Testis (tissue), 3 donors: Measurements from ENCODE around the gene LORICRIN. TPM values are rescaled to one million over a fixed set of nuclear protein-coding genes. Genes with fewer than 3 reads are reported as not detected.
A peak's percentile ranks its signal among the peaks of the same experiment; 100 is the strongest.

ENCODE experiments used
- DNase-seq: peaks from one replicate; pipeline ENCODE4 v3.0.0-alpha.2; 2019
- H3K27ac ChIP-seq, 2 donors: fragments of 200-600 bp; sonication (generic); one replicate each; pipeline ENCODE4 v1.5.1; 2019
- H3K27me3 ChIP-seq: fragments of 200-600 bp; sonication (generic); one replicate; pipeline ENCODE4 v1.5.1; 2019
- H3K36me3 ChIP-seq: fragments of 200-600 bp; sonication (generic); one replicate; pipeline ENCODE4 v1.5.1; 2017; ENCODE audit warnings: low read depth; ENCODE audit errors: missing control alignments
- H3K4me1 ChIP-seq: fragments of 200-600 bp; sonication (generic); one replicate; pipeline ENCODE4 v1.5.1; 2019
- H3K4me3 ChIP-seq, 2 donors: fragments of 200-600 bp; sonication (generic); one replicate each; pipeline ENCODE4 v1.5.1; 2017 to 2019
- H3K9me3 ChIP-seq: fragments of 200-600 bp; sonication (generic); one replicate; pipeline ENCODE4 v1.5.1; 2017
- POLR2A ChIP-seq: fragments of 450-650 bp; IDR thresholded peaks from one replicate; pipeline ENCODE4 v1.6.1; 2017; ENCODE audit warnings: antibody characterized with exemption, mild to moderate bottlenecking, moderate library complexity
- WGBS, 2 donors: methylation state at CpG; one replicate each; pipeline ENCODE4 v1.1.5; 2018; 5-methylcytosine and 5-hydroxymethylcytosine counted together
- intact Hi-C: fragments of 100-400 bp; cut with DNase I; formaldehyde crosslinking; loops from one replicate; pipeline ENCODE4 v1.15.1; 2023; ENCODE audit warnings: low total_unique reads
- polyA plus RNA-seq: library from polyadenylated mRNA; stranded (reverse); fragments of 350-450 nt; fragmentation: Illumina TruSeq; extraction: RNeasy Lipid Tissue Mini Kit (QIAGEN cat#74804); gene quantifications from one replicate; pipeline ENCODE4 v1.2.3, GENCODE V29; 2014; ENCODE audit warnings: low read depth, low replicate concordance; ENCODE audit not compliant: insufficient read depth
- total RNA-seq, 2 donors: library from RNA; depleted of rRNA; stranded (reverse); fragments of >200 nt; gene quantifications; one replicate each; pipeline ENCODE4 v1.2.3, GENCODE V29; 2016
- TF ChIP-seq, protein P1 (sequence below), 3 experiments: fragments of 450-650 bp in 2 of 3; fragments of 200-600 bp in 1 of 3; sonication (generic) in 1 of 3; IDR thresholded peaks; one replicate each; pipeline ENCODE4 v1.5.1; 2016 to 2019; ENCODE audit warnings: antibody characterized with exemption in 3 of 3, mild to moderate bottlenecking in 2 of 3, moderate library complexity in 1 of 3

LORICRIN gene
- total and polyA plus RNA-seq, 3 donors from 2014 or later = 0.25 to 0.31 TPM; not detected in 1

DNA sequence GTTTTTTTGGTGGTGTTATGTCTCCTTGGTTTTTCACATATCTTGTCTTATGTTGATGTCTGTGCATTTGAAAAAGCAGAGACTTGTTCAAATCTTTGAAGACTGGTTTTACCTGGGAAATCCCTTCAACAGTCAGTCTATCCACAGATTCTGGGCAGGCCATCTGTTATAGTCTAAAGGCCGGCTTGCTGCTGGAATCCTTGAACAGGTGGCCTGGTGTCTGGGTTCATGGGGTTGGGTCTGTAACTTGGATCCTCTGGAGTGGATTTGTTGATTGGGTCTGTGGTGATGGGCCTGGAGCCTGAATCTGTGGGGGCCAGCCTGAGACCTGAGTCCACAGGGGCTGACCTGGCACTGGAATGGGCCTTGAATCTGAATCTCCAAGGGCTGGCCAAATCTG lies 12.2 kb downstream of the LORICRIN start:
- no peak for DNase-seq
- no peak for TF ChIP-seq POLR2A
- TF ChIP-seq, protein P1, sequence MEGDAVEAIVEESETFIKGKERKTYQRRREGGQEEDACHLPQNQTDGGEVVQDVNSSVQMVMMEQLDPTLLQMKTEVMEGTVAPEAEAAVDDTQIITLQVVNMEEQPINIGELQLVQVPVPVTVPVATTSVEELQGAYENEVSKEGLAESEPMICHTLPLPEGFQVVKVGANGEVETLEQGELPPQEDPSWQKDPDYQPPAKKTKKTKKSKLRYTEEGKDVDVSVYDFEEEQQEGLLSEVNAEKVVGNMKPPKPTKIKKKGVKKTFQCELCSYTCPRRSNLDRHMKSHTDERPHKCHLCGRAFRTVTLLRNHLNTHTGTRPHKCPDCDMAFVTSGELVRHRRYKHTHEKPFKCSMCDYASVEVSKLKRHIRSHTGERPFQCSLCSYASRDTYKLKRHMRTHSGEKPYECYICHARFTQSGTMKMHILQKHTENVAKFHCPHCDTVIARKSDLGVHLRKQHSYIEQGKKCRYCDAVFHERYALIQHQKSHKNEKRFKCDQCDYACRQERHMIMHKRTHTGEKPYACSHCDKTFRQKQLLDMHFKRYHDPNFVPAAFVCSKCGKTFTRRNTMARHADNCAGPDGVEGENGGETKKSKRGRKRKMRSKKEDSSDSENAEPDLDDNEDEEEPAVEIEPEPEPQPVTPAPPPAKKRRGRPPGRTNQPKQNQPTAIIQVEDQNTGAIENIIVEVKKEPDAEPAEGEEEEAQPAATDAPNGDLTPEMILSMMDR (IDR thresholded peaks at IDR 0.05) = no peak
- 88 to 100% methylated on average over 1 of the region's 1 CpG for WGBS, 2 donors
- Histone ChIP-seq H3K9me3 (no peaks in the 10 kb centered on the region), H3K27me3 (no peaks in the 10 kb centered on the region), H3K4me1 (no peaks in the 10 kb centered on the region), H3K27ac (no peak overlapping the region), H3K36me3 (no peaks in the 10 kb centered on the region), H3K4me3 (no peak overlapping the region)
- intact Hi-C loops = no loop called here

DNA sequence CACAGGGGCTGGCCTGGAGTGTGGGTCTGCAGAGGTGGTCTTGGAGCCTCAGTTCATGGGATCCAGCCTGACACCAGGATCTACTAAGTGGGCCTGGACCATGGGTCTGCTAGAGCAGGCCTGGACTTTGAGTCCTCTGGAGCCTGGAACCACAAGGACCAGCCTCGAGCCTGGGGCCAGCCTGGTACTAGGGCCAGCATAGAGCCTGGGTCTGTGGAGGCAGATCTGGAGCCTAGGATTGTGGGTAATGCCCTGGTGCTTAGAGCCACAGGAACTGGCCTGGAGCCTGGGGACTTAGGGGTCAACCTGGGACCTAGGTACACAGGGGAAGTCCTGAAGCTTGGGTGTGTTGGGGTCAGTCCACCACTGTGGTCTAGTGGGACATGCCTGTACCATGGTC lies 12.7 kb downstream of the LORICRIN start:
- Histone ChIP-seq H3K9me3 (no peaks in the 10 kb centered on the region), H3K4me3 (no peak overlapping the region), H3K4me1 (no peaks in the 10 kb centered on the region), H3K27ac (no peak overlapping the region), H3K36me3 (no peaks in the 10 kb centered on the region), H3K27me3 (no peaks in the 10 kb centered on the region)
- 88% methylated on average over 1 of the region's 1 CpG; no CpG with 5 or more reads in 1 of the 2 donors for WGBS, 2 donors
- TF ChIP-seq, protein P1 (IDR thresholded peaks at IDR 0.05) = no peak
- no peak for TF ChIP-seq POLR2A
- intact Hi-C loops = no loop called here
- DNase-seq = no peak

- TF ChIP-seq, protein P1 (IDR thresholded peaks at IDR 0.05) = peak in 2 of 3 experiments; percentile 37 to 57
- TF ChIP-seq POLR2A = no peak
- WGBS, 2 donors = 40 to 43% methylated on average over 1 to 2 of the region's 2 CpGs
- no peaks in the 10 kb centered on the region for H3K4me1 ChIP-seq
- intact Hi-C loops = no loop called here
- H3K4me3 ChIP-seq = no peak overlapping the region
- H3K27ac ChIP-seq = no peak overlapping the region
- H3K9me3 ChIP-seq = no peaks in the 10 kb centered on the region
- no peaks in the 10 kb centered on the region for H3K36me3 ChIP-seq
- no peaks in the 10 kb centered on the region for H3K27me3 ChIP-seq
- DNase-seq = peak; percentile 30
Observed at GRCh38 chr1:153277852-153278251, 18.4 kb downstream of the LORICRIN start.

GRCh38 chr1:153288634-153289275 lies 29.3 kb downstream of the LORICRIN start:
- DNase-seq = no peak
- WGBS, 2 donors = 61 to 63% methylated on average over 11 of the region's 11 CpGs

More at GRCh38 chr1:153288634-153289275, 29.3 kb downstream of the LORICRIN start:
- Histone ChIP-seq H3K27ac (no peak overlapping the region), H3K4me3 (no peak overlapping the region), H3K27me3 (no peaks in the 10 kb centered on the region), H3K36me3 (no peaks in the 10 kb centered on the region), H3K4me1 (no peaks in the 10 kb centered on the region), H3K9me3 (no peaks in the 10 kb centered on the region)
- intact Hi-C loops = no loop called here
- TF ChIP-seq, protein P1 (IDR thresholded peaks at IDR 0.05) = peak in 1 of 3 experiments; percentile 12
- no peak for TF ChIP-seq POLR2A
